GM18507 (cell line): Measurements from ENCODE around the gene BLNK.

Experiments used
- DNase-seq: peaks from one replicate; pipeline ENCODE4 v3.0.0; 2011; ENCODE audit warnings: low read depth; ENCODE audit not compliant: insufficient read length; ENCODE audit errors: extremely low spot score
- FAIRE-seq: peaks from 2 replicates; lab custom pipeline; 2011; peaks lifted over from hg19 to GRCh38; lab: Jason Lieb, UNC

The BLNK gene

DNA sequence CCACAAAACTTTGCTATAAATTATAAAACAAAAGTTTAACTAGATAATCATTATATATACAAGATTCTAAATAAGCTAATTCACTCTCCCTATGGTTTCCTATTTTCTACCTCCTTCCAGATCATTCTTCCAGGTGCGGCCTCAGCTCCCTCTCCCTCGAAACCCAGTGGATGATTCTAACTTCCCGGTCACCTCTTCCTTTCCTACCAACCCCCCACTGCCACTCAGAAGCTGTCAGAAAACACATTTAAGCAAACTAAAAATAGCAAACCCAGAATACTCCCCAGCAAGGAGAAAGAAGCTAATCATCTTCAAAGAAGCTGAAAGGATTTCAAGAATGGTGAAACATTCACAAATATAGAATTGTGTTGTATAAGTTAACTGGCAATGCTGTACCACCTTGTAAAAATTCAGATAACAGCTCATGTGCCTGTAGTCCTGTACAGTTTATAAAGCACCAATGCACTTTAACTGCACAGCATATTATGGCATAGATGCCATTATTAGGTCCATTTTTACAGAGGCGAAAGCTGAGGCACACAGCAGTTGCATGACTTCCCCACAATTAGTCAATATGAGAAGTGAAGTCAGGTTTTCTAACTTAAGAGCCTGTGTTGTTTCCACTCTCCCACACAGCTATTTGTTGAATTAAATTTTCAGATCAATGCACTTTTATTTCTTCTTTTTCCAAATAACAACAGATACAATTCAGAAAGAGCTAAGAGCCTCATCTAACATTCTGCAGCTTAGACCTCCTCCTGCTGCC, 19.2 kb upstream of the BLNK start:
- no peak for DNase-seq
- FAIRE-seq = peak; percentile 79

DNA sequence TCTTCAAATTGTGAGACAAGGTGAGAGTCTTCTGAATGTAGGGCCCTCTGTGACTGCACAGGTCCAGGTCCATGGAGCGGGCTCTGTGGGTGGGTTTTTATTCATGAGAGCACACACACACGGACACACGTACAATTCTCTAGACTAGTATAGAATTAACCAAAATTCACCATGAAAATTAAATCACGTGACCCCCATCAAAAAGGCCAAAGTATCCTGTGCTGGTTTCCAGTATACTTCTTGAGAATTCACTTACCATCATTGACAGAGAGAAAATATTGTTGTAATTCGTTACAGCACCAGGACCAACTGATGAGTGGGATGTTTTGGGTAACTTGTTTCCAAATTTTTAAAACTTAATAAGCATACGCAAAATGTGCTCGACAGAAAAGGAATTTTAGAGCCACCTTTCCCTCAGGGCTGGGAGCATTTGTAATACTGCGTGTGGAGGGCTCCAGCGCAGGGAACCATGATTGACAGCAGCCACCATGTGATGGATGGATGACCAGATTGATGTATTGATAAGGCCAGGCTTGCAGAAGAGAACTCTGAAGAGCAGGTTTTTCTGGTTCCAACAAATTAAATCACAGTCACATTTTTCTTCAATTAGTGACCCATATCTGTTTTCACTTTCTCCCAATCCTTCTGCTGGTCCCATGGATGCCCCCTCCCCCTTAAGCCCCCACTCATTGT, 18.0 kb upstream of the BLNK start:
- FAIRE-seq (peak; percentile 38), DNase-seq (no peak)

DNA sequence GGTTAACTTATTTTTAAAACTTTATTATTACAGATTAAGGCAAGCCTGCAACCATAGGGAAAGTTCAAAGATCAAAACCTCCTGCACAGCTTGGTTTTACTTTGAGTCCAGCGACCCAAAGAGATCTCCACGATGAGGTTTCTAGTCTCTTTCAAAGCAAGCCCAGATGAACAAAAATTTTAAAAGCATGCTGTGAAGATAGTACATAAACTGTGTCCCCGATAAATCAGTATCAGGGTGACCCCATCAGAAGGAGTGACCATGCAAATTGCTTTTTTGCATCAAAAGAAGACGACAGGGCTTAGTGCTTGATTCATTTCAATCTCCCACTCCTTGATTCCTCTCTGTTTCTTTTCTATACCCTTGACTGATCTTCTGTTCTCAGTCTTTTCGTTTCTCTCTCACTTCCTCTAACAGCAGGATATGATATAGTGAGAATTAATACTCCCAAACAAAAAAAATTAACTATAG, 16.8 kb upstream of the BLNK start:
- DNase-seq = no peak
- peak; percentile 99 for FAIRE-seq

DNA sequence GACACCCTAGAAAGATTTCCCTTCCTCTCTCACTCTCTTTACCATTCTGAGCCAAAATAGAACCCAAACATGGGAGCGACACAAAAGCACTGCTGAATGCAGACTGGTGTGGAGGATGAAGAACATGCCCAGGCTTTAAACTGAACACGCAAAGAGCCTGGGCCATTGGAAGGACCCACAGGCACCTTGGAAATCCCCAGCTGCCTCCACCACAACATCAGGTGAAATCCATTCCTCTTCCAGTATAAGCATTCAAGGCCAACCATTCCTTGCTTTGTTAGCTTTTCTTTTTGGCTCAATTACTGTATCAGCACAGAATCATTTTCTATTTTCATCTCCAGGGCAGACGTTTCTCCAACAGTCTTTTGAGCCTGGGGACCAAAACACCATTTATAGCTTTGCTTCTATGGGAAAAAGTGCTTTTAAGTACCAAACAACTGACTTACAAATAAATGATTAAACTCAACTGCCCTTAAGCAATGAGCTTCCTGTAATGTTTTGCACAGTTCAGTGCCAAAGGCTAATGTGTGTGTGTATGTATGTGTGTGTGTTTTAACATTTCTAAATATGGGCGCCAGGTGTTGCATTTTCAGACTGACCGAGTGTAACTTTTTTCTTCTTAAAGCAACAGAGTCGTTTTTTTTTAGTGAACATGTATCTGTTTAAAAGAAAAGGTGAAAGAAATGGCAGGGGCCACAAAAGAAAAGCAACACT, 16.2 kb upstream of the BLNK start:
- FAIRE-seq = no peak
- no peak for DNase-seq

DNA sequence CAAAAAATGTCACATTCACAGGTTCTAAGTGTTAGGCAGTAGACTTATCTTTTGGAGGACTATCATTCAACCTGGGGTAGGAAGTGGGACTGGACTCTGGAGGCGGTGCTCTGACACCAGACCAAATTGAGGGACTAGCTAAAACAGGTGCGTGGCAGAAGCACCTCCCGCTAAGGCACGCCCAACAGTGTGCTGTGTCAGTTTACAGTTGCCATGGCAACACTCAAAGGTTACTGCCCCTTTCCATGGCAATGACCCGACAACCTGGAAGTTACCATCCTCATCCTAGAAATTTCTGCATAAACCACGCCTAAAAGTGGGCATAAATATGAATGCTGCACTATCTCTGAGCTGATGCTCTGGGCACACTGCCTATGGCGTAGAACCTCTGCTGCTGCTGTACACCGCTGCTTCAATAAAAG, 14.0 kb upstream of the BLNK start:
- DNase-seq (no peak), FAIRE-seq (no peak)

DNA sequence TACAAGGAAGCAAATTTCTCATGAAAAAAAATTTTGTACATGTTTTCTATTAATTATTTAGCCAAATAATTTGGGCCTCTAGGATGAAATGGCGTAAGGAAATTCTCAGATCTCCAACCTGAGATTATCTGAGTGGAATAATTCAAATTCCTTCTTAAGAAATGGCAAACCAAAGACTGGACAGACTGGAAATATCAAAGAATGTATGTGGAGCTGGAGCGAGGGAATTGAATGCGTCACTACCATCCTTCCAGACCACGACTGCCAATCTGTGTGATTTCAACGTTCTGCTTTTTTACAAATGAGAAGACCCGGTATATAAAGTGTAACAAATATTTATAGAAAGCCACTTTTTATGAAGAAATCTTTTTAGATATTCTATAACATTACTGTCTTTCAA, 12.4 kb upstream of the BLNK start:
- FAIRE-seq (no peak), DNase-seq (no peak)

DNA sequence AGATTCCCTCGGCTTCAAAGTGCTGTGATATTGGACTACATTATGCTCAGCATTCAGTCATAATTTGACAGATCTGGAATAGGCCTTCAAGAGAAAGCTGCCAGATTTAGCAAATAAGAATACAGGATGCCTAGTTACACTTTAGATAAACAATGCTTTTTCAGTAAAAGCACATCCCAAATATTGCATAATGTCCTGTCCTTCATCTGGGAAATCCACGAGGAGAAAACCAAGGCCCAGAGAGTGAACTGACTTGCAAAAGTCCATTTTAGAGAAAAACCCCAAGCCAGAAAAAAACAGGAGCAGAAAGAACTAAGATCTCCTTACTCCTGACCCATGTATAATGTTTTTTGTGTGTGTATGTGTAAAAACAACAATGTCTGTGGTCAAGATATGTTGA, 12.0 kb upstream of the BLNK start:
- DNase-seq (no peak), FAIRE-seq (no peak)

DNA sequence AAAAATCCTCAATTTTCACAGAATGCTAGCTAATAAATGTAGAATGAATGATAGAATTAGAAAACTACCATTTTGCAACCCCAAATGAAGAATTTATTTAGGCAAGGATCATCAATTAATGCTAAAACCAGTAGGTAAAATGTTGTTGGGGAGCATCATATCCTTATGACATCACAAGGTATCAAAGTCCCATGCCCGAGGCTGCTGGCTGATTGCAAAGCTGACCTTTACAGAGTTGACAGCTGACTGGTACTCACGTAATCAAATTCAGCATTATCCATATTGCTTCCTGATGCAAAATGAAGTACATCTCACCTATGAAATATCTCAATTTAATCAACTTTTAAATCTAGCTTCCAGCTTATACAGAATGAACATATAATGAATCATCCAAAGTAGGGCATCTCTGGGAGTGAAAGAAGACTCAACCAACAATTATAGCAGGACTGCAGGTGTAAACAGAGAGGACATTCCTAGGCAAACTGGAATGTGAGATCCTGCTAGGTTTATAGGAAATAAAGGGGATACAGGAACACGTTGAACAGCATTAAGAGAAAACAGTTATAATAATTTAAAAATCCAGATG, 10.2 kb upstream of the BLNK start:
- DNase-seq (no peak), FAIRE-seq (no peak)

DNA sequence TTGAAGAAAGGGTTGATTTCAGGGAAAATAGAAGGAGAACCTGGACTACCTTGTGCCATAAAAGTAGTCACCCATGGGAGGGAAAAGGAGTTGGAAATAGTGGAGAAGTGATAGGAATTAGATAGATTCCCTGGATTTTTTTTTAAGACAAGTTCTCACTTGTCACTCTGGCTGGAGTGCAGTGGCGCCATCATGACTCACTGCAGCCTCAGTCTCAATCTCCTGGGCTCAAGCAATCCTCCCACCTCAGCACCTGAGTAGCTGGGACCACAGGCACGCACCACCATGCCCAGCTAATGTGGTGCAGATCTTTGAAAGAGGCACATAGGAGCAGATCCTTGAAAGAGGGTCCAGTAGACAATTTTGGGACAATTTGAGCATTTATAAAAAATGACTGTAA, 9.5 kb upstream of the BLNK start:
- DNase-seq = no peak
- FAIRE-seq = no peak

DNA sequence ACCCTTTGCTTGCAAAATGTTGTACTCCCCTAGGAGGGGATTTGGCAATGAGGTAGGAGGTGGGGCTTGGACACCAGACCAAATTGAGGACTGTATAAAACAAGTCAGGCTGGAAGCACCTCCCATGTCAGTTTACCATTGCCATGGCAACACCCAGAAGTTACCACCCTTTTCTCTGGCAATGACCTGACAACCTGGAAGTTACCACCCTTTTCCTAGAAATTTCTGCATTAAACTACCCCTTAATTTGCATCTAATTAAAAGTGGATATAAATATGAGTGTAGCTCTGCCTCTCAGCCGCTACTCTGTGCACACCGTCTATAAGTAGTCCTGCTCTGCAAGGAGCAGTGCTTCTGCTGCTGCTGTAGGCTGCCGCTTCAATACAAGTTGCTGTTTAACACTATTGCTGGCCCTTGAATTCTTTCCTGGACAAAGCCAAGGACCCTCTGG, 7.8 kb upstream of the BLNK start:
- peak; percentile 24 for FAIRE-seq
- DNase-seq = no peak

DNA sequence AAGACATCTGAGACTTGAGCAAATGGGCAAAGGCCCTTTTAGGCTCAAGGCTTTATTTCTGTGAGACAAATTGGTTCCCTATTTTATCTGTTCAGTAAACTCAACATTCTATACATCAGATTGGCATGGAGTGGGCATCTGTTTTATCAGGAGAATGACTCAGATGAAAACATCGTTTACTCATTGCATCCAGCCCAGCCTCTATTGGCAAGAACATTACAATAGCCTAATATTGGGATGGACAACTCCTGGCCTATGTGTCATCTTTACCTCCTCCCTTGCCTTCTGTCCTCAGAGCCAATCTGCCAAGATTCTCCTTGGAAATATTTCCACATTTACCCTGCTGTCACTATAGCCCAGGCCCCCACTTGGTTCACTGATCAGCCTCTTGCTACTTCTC, 5.5 kb upstream of the BLNK start:
- FAIRE-seq (no peak), DNase-seq (no peak)

DNA sequence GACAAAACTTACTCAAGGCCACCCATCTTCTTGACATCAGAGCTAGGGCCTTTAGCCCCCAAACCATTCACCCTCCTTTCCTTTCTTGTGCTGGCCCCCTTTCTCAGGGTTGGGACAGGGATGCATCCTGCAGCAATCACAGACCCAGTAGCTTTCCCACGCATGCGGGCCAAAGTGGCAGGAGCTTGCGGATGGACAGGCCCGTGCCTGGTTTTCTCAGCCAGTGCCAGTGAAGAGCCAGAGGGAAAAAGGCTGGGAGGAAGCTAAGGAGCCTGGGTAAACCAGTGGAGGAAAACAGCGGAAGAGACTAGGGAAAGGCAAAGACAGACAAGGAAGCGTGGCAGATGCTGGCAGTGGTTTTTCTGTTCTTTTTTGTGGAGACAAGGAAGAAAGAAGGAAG, 5.1 kb upstream of the BLNK start:
- no peak for FAIRE-seq
- DNase-seq = no peak

DNA sequence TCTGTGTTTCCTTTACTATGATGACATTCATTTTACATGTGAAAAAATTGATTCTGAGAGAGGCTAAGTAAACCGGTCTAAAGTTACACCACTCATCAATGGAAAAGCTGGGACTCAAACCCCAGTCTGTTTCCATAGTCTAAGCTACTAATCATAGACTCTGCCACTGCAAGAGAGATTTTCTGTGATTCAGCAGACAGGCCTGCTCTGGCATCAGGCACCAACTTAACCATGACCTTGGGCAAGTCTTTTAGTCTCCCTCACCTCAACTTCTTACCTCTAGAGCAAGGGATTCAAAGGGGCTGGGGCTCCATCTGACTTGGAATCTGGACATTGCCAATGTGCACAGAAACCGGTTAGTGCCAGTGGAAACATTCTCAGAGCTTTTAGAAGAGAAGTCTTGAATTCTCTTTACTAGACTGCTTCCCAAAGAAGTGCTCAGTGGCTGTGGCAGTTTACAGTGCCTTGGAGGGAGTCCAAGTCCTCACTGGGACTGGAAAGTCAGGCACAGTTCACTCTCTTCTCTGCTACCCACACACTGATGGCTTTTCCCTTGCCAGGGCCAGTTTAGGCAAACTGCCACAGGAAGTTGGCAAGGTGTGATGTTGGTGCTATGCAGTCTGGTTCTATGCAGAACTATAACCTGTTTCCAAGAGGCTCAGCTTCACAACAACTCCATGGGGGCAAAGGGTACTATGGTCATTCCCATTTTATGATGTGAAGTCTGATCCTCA, 4.5 kb upstream of the BLNK start:
- FAIRE-seq (peak; percentile 69), DNase-seq (no peak)

DNA sequence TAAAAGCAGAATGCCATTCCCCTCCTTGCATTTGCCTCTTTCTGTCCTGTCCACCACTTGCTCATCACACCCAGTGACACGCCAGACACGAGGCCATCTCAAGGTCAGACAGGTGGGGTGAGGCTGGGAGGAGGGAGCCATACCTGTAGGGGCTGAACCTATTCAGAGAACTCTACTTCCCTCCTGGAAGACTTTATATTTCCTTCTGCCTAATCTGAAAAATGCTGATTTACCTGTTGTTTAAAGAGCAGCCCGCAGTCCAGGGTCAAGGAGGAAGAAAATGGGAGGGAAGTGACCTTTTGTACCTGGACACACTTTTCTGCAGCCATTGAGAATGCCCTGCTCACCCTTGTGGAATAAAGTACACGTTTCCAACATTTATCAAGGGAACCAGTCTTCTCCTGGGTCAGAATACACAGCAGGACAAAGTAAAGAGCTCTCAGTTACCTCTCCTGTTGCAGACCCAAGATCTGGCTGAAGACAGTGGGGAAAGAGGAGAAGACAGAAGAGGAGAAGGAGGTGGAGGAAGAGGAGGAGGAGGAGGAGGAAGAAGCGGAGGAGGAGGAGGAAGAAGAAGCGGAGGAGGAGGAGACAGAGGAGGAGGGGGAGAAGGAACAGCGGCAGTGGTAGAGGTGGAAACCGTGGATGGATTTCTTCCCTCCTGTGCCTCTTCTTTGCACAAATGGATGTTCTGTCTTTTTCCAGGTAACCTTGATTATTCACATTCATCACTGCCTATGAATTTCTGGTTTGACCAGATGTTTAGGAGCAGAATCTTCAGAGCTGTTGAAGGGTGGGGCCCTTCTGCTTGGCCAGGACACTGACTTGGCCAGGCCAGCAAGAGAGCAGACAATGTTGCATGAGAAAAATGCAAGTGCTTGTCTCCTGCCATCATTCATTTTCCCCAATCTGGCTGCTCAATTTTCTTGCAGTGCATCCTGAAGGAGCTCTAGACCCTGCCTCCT, 1.2 kb upstream of the BLNK start:
- no peak for FAIRE-seq

DNA sequence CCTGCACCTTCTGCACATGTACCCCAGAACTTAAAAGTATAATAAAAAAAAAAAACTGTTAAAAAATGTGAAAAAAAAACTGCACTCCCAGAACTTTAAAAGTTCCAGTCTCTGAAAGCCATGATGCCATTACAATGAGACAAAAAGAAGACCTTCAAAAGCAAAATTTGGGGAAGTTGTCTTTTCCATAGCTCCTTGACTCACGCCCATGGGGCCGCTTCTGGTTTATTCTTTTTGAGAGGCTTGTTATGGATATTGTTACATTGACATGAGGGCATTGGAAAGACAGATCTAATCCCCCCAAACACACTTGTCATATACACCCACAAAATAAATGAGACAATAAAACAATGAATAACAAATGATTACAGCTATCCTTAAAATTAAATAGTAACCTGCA, 798 bp downstream of the BLNK start:
- no peak for DNase-seq
- FAIRE-seq = no peak

More for the DNA sequence above, 1.2 kb upstream of the BLNK start:
- DNase-seq = no peak

DNA sequence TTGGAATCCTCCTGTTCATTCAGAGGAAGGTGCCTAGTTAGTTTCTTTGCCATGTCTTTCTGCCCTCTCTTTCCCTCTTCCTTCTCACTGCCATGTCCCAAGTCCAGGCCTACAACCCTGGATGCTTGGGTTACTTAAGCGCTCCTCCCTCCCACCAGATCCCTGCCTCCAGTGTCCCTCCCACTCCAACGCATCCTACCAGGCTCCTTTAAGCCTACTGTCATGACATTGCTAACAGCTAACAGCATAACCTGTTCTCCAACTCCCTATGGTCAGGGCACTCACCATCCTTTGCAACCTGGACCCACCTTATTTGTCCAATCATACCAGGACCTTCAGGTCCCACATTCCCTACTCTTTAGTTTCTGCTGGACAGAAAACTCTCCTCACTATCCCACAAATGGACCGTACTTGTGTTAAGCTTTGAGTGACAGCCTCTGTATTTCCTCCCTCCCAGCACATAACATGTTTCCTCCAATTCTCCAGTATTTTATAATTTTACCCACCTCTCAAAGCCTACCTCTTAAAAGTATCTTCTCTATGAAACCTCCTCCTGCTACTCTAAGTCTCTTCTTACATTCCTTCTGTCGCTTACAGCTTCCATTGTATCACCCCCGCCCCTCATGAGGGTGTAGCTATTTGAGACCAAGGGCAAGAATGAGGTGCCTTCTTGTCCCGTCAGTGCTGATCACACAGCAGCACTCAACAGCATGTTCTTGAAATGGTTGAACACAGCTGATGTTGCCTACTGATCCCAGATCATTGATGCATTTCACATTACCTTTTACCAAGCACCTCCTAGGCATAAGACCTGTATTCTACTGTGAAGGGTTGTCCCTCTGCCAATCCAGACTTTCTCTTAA, 1.7 kb downstream of the BLNK start:
- DNase-seq = no peak
- FAIRE-seq = no peak

DNA sequence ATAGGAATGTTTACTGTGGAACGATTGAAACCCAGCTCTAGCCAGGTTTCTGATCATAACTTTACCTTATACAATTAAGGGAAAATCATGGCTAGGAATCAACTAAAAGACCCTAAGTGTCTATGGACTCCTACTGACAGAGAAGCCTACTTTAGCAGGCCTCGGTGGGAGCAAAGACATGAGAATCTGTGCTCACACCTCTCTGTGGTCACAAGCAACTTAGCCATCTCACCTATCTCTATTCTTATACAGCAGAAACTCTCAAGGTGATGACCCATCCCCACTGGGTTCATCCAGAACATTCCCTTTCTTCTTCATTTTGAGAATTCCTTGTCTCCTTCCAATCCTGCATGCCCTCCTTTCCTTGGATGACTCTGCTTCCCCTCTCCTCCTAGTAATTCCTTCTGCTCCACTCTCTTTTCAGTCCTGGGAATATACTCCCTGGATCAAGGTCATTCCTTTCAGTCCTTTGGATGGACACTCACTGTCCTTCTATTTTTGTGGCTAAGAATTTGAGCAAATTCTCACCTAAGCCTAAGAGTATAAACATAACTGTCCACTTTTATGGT, 2.9 kb downstream of the BLNK start:
- peak; percentile 72 for FAIRE-seq
- DNase-seq = no peak
